SK-N-SH treated with all-trans-retinoic acid at 6 μM for 48 hours (cell line): Measurements from ENCODE around the gene CELF1.

ENCODE experiments used
- ATAC-seq: fragments of 200-7000 bp; cut with Tn5 transposase; 3 replicates; pipeline ENCODE4 v1.9.1; 2020; ENCODE audit warnings: mild to moderate bottlenecking, moderate library complexity
- ARNTL ChIP-seq: fragments of 450-650 bp; formaldehyde crosslinking; IDR thresholded peaks from 2 replicates; pipeline ENCODE4 v1.5.0; 2020; ENCODE audit warnings: low read depth, mild to moderate bottlenecking, moderate library complexity, borderline replicate concordance
- BACH2 ChIP-seq: fragments of 250-450 bp; sonication (Bioruptor Pico); IDR thresholded peaks from 2 replicates; pipeline ENCODE4 v1.9.0; 2021; ENCODE audit warnings: mild to moderate bottlenecking, borderline replicate concordance
- CREB5 ChIP-seq: fragments of 250-450 bp; sonication (Bioruptor Pico); IDR thresholded peaks from 2 replicates; pipeline ENCODE4 v1.5.1; 2020; ENCODE audit warnings: low read depth, mild to moderate bottlenecking, moderate library complexity
- CSDC2 ChIP-seq: fragments of 250-450 bp; sonication (Bioruptor Pico); IDR thresholded peaks from 2 replicates; pipeline ENCODE4 v1.5.0; 2020; ENCODE audit warnings: mild to moderate bottlenecking, moderate library complexity
- CSRNP3 ChIP-seq: fragments of 250-450 bp; sonication (Bioruptor Pico); IDR thresholded peaks from 2 replicates; pipeline ENCODE4 v1.5.1; 2021; ENCODE audit warnings: mild to moderate bottlenecking, moderate library complexity
- ESRRG ChIP-seq: fragments of 250-450 bp; sonication (Bioruptor Pico); IDR thresholded peaks from 2 replicates; pipeline ENCODE4 v1.6.1; 2021; ENCODE audit warnings: mild to moderate bottlenecking
- ISL1 ChIP-seq: fragments of 250-450 bp; sonication (Bioruptor Pico); IDR thresholded peaks from 2 replicates; pipeline ENCODE4 v2.1.2; 2022; ENCODE audit warnings: mild to moderate bottlenecking, moderate library complexity
- OSR1 ChIP-seq: fragments of 250-450 bp; sonication (Bioruptor Pico); IDR thresholded peaks from 2 replicates; pipeline ENCODE4 v1.8.0; 2022; ENCODE audit warnings: moderate library complexity, mild to moderate bottlenecking, inconsistent platforms
- PATZ1 ChIP-seq: fragments of 250-450 bp; sonication (Bioruptor Pico); IDR thresholded peaks from 2 replicates; pipeline ENCODE4 v1.8.0; 2020; ENCODE audit warnings: mild to moderate bottlenecking, moderate library complexity, borderline replicate concordance
- POU6F1 ChIP-seq: fragments of 250-450 bp; sonication (Bioruptor Pico); IDR thresholded peaks from 2 replicates; pipeline ENCODE4 v1.8.0; 2021; ENCODE audit warnings: low read depth, mild to moderate bottlenecking, moderate library complexity, borderline replicate concordance
- PPARA ChIP-seq: fragments of 250-450 bp; sonication (Bioruptor Pico); IDR thresholded peaks from 2 replicates; pipeline ENCODE4 v1.5.0; 2020; ENCODE audit warnings: mild to moderate bottlenecking, borderline replicate concordance
- RARB ChIP-seq: fragments of 250-450 bp; sonication (Bioruptor Pico); IDR thresholded peaks from 2 replicates; pipeline ENCODE4 v1.8.0; 2021; ENCODE audit warnings: mild to moderate bottlenecking, moderate library complexity
- SNAI2 ChIP-seq: fragments of 250-450 bp; sonication (Bioruptor Pico); IDR thresholded peaks from 2 replicates; pipeline ENCODE4 v1.5.0; 2020; ENCODE audit warnings: mild to moderate bottlenecking, moderate library complexity
- TCF4 ChIP-seq: fragments of 250-450 bp; sonication (Bioruptor Pico); IDR thresholded peaks from 2 replicates; pipeline ENCODE4 v1.8.0; 2021; ENCODE audit warnings: mild to moderate bottlenecking, moderate library complexity, borderline replicate concordance
- TOX ChIP-seq: fragments of 250-450 bp; sonication (Bioruptor Pico); IDR thresholded peaks from 2 replicates; pipeline ENCODE4 v1.8.0; 2021; ENCODE audit warnings: mild to moderate bottlenecking, moderate library complexity, borderline replicate concordance
- TSHZ2 ChIP-seq: fragments of 250-450 bp; sonication (Bioruptor Pico); IDR thresholded peaks from 2 replicates; pipeline ENCODE4 v1.5.0; 2020; ENCODE audit warnings: mild to moderate bottlenecking, moderate library complexity
- ZFP3 ChIP-seq: fragments of 250-450 bp; sonication (Bioruptor Pico); IDR thresholded peaks from 2 replicates; pipeline ENCODE4 v1.5.0; 2020; ENCODE audit warnings: mild to moderate bottlenecking, moderate library complexity
- ZFP30 ChIP-seq: fragments of 450-650 bp; formaldehyde crosslinking; IDR thresholded peaks from 2 replicates; pipeline ENCODE4 v1.5.0; 2022; ENCODE audit warnings: mild to moderate bottlenecking, moderate library complexity
- ZNF565 ChIP-seq: fragments of 450-650 bp; formaldehyde crosslinking; conservative IDR thresholded peaks from 2 replicates; pipeline ENCODE4 v1.5.0; 2020; ENCODE audit warnings: low read depth, mild to moderate bottlenecking, moderate library complexity
- ZNF70 ChIP-seq: fragments of 450-650 bp; formaldehyde crosslinking; IDR thresholded peaks from 2 replicates; pipeline ENCODE4 v1.5.0; 2020; ENCODE audit warnings: mild to moderate bottlenecking, moderate library complexity

CELF1 gene

GRCh38 chr11:47507563-47508239, 45.2 kb downstream of the CELF1 start:
- TF ChIP-seq CREB5 (no peak), PPARA (CRISPR knock-in tag) (no peak), OSR1 (CRISPR knock-in tag) (no peak), RARB (CRISPR knock-in tag) (no peak), BACH2 (CRISPR knock-in tag) (no peak), CSDC2 (CRISPR knock-in tag) (no peak), ESRRG (CRISPR knock-in tag) (no peak), POU6F1 (CRISPR knock-in tag) (no peak), PATZ1 (CRISPR knock-in tag) (no peak), ZNF70 (CRISPR knock-in tag) (no peak), CSRNP3 (CRISPR knock-in tag) (no peak), ZFP3 (no peak), ZNF565 (no peak), SNAI2 (CRISPR knock-in tag) (no peak), TCF4 (CRISPR knock-in tag) (no peak), TOX (no peak), ARNTL (CRISPR knock-in tag) (no peak)
- no peak for ATAC-seq

GRCh38 chr11:47506795-47507562, 46.0 kb downstream of the CELF1 start:
- TF ChIP-seq ZFP3 (no peak), PATZ1 (CRISPR knock-in tag) (no peak), ZFP30 (CRISPR knock-in tag) (no peak), CSRNP3 (CRISPR knock-in tag) (no peak), RARB (CRISPR knock-in tag) (no peak), TSHZ2 (CRISPR knock-in tag) (no peak), TCF4 (CRISPR knock-in tag) (no peak), SNAI2 (CRISPR knock-in tag) (no peak), ESRRG (CRISPR knock-in tag) (no peak), TOX (no peak), ISL1 (no peak), CREB5 (no peak), CSDC2 (CRISPR knock-in tag) (no peak), PPARA (CRISPR knock-in tag) (no peak), POU6F1 (CRISPR knock-in tag) (no peak), ZNF565 (no peak)
- ATAC-seq = no peak
